HCT116 (cell line): ENCODE results near the gene MYBPC2. TPM values are rescaled to one million over a fixed set of nuclear protein-coding genes. Genes with fewer than 3 reads are reported as not detected.

Source experiments
- ATAC-seq: fragments of 200-7000 bp; cut with Tn5 transposase; 2 replicates; pipeline ENCODE4 v1.9.1; 2020; ENCODE audit warnings: mild to moderate bottlenecking, moderate library complexity
- BruUV-seq: library from RNA; stranded (reverse); fragments of 400-500 nt; replicated peaks from 2 replicates; lab custom pipeline; 2021; lab: Mats Ljungman, UMichigan
- CTCF ChIA-PET: fragments of 300-600 bp; sonication (Branson Sonifier 250); formaldehyde crosslinking; loops from one replicate; lab custom pipeline; 2021; ENCODE audit warnings: antibody characterized with exemption; lab: Charles Lee
- POLR2A ChIA-PET: fragments of 300-600, 350-600 bp; sonication (Branson Sonifier 250); formaldehyde crosslinking; loops from one replicate; lab custom pipeline; 2021; ENCODE audit warnings: antibody characterized with exemption; lab: Charles Lee
- RAD21 ChIA-PET, 2 experiments: fragments of 300-600 bp; sonication (Branson Sonifier 250); formaldehyde crosslinking; loops; one replicate each; lab custom pipeline; 2023; ENCODE audit warnings: low total read pairs in 2 of 2; ENCODE audit not compliant: uncharacterized antibody in 2 of 2, unreplicated experiment in 2 of 2, low non-redundant PET in 1 of 2; lab: Charles Lee
- DNase-seq: peaks from one replicate; pipeline ENCODE4 v3.0.0-alpha.2; 2010; ENCODE audit warnings: low read depth, low spot score
- H2AFZ ChIP-seq: fragments of 200-600 bp; shearing (Covaris generic), sonication (generic); 2 replicates; pipeline ENCODE4 v1.6.1; 2017; ENCODE audit warnings: low read depth, mixed run types, mixed read lengths, antibody characterized with exemption, low read length; ENCODE audit not compliant: poor library complexity, severe bottlenecking
- H3K27ac ChIP-seq: 2 replicates; pipeline ENCODE4 v1.5.1; 2012; ENCODE audit warnings: low read depth, low read length
- H3K27me3 ChIP-seq: fragments of 200-600 bp; sonication (generic); 2 replicates; pipeline ENCODE4 v1.6.1; 2016; ENCODE audit warnings: mixed run types, low read length, mixed read lengths; ENCODE audit not compliant: insufficient read depth
- H3K36me3 ChIP-seq, 2 experiments: fragments of 200-500 bp in 1 of 2; fragments of 200-600 bp in 1 of 2; sonication (Bioruptor generic) in 1 of 2; sonication (generic) in 1 of 2; 2 replicates each; pipeline versions ENCODE4 v1.5.1 to v1.6.1; 2014 to 2016; ENCODE audit warnings: low read length in 2 of 2, inconsistent platforms in 1 of 2, mixed read lengths in 1 of 2, mixed run types in 1 of 2; ENCODE audit not compliant: insufficient read depth in 2 of 2, control insufficient read depth in 1 of 2
- H3K4me1 ChIP-seq, 2 experiments: fragments of 200-600 bp in 1 of 2; sonication (generic) in 1 of 2; 2 replicates each; pipeline versions ENCODE4 v1.5.1 to v1.6.1; 2012 to 2017; ENCODE audit warnings: low read length in 2 of 2, inconsistent platforms in 1 of 2, mild to moderate bottlenecking in 1 of 2, mixed read lengths in 1 of 2, mixed run types in 1 of 2, moderate library complexity in 1 of 2; ENCODE audit not compliant: insufficient read depth in 2 of 2, control insufficient read depth in 1 of 2
- H3K4me2 ChIP-seq: fragments of 200-600 bp; sonication (generic); 2 replicates; pipeline ENCODE4 v1.6.1; 2017; ENCODE audit warnings: mixed run types, low read length, mixed read lengths
- H3K4me3 ChIP-seq, 2 experiments: fragments of 200-600 bp in 1 of 2; sonication (generic) in 1 of 2; replicated peaks in 1 of 2; 2 replicates each; pipeline ENCODE4 v1.5.1; 2011 to 2016; ENCODE audit warnings: low read length in 2 of 2, control low read depth in 1 of 2, low read depth in 1 of 2, mild to moderate bottlenecking in 1 of 2, mixed read lengths in 1 of 2, mixed run types in 1 of 2
- H3K79me2 ChIP-seq: fragments of 200-600 bp; sonication (generic); 2 replicates; pipeline ENCODE4 v1.6.1; 2017; ENCODE audit warnings: mild to moderate bottlenecking, mixed run types, low read length, moderate library complexity, mixed read lengths; ENCODE audit not compliant: insufficient read depth
- H3K9ac ChIP-seq: fragments of 200-600 bp; sonication (generic); 2 replicates; pipeline ENCODE4 v1.6.1; 2016; ENCODE audit warnings: low read length, mixed read lengths
- H3K9me2 ChIP-seq: fragments of 200-600 bp; sonication (generic), shearing (Covaris generic); 2 replicates; pipeline ENCODE4 v1.6.1; 2017; ENCODE audit warnings: mixed run types, mild to moderate bottlenecking, moderate library complexity; ENCODE audit not compliant: insufficient read depth
- H3K9me3 ChIP-seq, 2 experiments: fragments of 200-500 bp in 1 of 2; fragments of 200-600 bp in 1 of 2; sonication (Bioruptor generic) in 1 of 2; sonication (generic) in 1 of 2; 2 replicates each; pipeline ENCODE4 v1.6.1; 2014 to 2017; ENCODE audit warnings: low read length in 2 of 2, mixed read lengths in 2 of 2, inconsistent platforms in 1 of 2, low read depth in 1 of 2, mild to moderate bottlenecking in 1 of 2, mixed run types in 1 of 2, moderate library complexity in 1 of 2; ENCODE audit not compliant: control insufficient read depth in 1 of 2, insufficient read depth in 1 of 2
- H4K20me1 ChIP-seq: fragments of 200-600 bp; sonication (generic), shearing (Covaris generic); 2 replicates; pipeline ENCODE4 v1.6.1; 2017; ENCODE audit warnings: mixed run types, mild to moderate bottlenecking, moderate library complexity; ENCODE audit not compliant: insufficient read depth
- ATF3 ChIP-seq: IDR thresholded peaks from 2 replicates; pipeline ENCODE4 v1.6.1; 2012
- CBX3 ChIP-seq: IDR thresholded peaks from 2 replicates; pipeline ENCODE4 v1.6.1; 2012; ENCODE audit warnings: low read depth
- CEBPB ChIP-seq: IDR thresholded peaks from 2 replicates; pipeline ENCODE4 v1.6.1; 2012; ENCODE audit warnings: low read depth
- CTCF ChIP-seq, 3 experiments: fragments of 200-600 bp in 1 of 3; sonication (generic) in 1 of 3; IDR thresholded peaks in 2 of 3; conservative IDR thresholded peaks in 1 of 3; 2 replicates each; pipeline ENCODE4 v1.5.1; 2012 to 2017; ENCODE audit warnings: low read depth in 2 of 3, low read length in 2 of 3, antibody characterized with exemption in 1 of 3, borderline replicate concordance in 1 of 3, control low read depth in 1 of 3, mild to moderate bottlenecking in 1 of 3, mixed read lengths in 1 of 3, mixed run types in 1 of 3, moderate library complexity in 1 of 3; ENCODE audit not compliant: insufficient read depth in 1 of 3
- EGR1 ChIP-seq: IDR thresholded peaks from 2 replicates; pipeline ENCODE4 v1.6.1; 2012; ENCODE audit warnings: low read depth
- EZH2 ChIP-seq: fragments of 200-600 bp; sonication (generic); IDR thresholded peaks from 2 replicates; pipeline ENCODE4 v1.6.1; 2017; ENCODE audit warnings: antibody characterized with exemption, mixed run types
- EZH2phosphoT487 ChIP-seq: fragments of 200-600 bp; IDR thresholded peaks from 2 replicates; pipeline ENCODE4 v1.6.1; 2018; ENCODE audit warnings: antibody characterized with exemption, borderline replicate concordance
- JUND ChIP-seq: IDR thresholded peaks from 2 replicates; pipeline ENCODE4 v1.6.1; 2012
- POLR2A ChIP-seq: IDR thresholded peaks from 2 replicates; pipeline ENCODE4 v1.7.0; 2011; ENCODE audit warnings: borderline replicate concordance; ENCODE audit not compliant: insufficient read depth, insufficient read length; ENCODE audit errors: extremely low read depth
- RAD21 ChIP-seq: IDR thresholded peaks from 2 replicates; pipeline ENCODE4 v1.6.1; 2012; ENCODE audit warnings: low read depth, mild to moderate bottlenecking
- REST ChIP-seq: IDR thresholded peaks from 2 replicates; pipeline ENCODE4 v1.6.1; 2012; ENCODE audit warnings: low read depth
- SP1 ChIP-seq: IDR thresholded peaks from 2 replicates; pipeline ENCODE4 v1.6.1; 2012; ENCODE audit warnings: low read depth
- YY1 ChIP-seq: IDR thresholded peaks from 2 replicates; pipeline ENCODE4 v1.6.1; 2011; ENCODE audit warnings: low read length, low read depth, moderate library complexity, mild to moderate bottlenecking; ENCODE audit not compliant: insufficient replicate concordance; ENCODE audit errors: extremely low read depth
- ZBTB33 ChIP-seq: IDR thresholded peaks from 2 replicates; pipeline ENCODE4 v1.6.1; 2011; ENCODE audit warnings: mild to moderate bottlenecking, low read length, moderate library complexity; ENCODE audit not compliant: insufficient replicate concordance; ENCODE audit errors: extremely low read depth
- intact Hi-C: fragments of 100-400 bp; cut with micrococcal nuclease; formaldehyde crosslinking; loops from 2 replicates; pipeline ENCODE4 v1.10.0; 2022
- total RNA-seq: library from RNA; stranded (reverse); gene quantifications from one replicate; pipeline ENCODE4 v1.2.1, GENCODE V29; 2021; ENCODE audit not compliant: unreplicated experiment

MYBPC2 gene
- total RNA-seq, 1 experiment from 2014 or later: not detected

- CTCF ChIA-PET: no interaction called here
- POLR2A ChIA-PET: no interaction called here
These were observed 69.1 kb downstream of the MYBPC2 start for GRCh38 chr19:50501568-50502475.

More at GRCh38 chr19:50501568-50502475, 69.1 kb downstream of the MYBPC2 start:
- Histone ChIP-seq H3K79me2 (no peaks in the 10 kb centered on the region), H2AFZ (no peak overlapping the region), H3K9me2 (no peaks in the 10 kb centered on the region), H3K27me3 (no peaks in the 10 kb centered on the region), H3K4me1 (peaks cover 0 to 3% of the 10 kb centered on the region in 2 experiments; a peak in 1 of 4 replicates), H3K9ac (no peak overlapping the region), H3K4me3 (no peak overlapping the region), H3K9me3 (no peaks in the 10 kb centered on the region), H3K27ac (no peak overlapping the region), H3K4me2 (no peak overlapping the region), H4K20me1 (no peaks in the 10 kb centered on the region), H3K36me3 (no peaks in the 10 kb centered on the region; a peak in 1 of 4 replicates)
- ATAC-seq (no peak), DNase-seq (no peak)
- intact Hi-C loops: no loop called here
- TF ChIP-seq JUND (no peak), SP1 (no peak), CEBPB (no peak), RAD21 (no peak), CTCF (IDR thresholded peaks at IDR 0.05 in 2 of 3, conservative IDR thresholded peaks at IDR 0.05 in 1 of 3; ENCODE audit: borderline replicate concordance in 1 of 3, insufficient read depth in 1 of 3, low read depth in 2 of 3, low read length in 2 of 3) (no peak), EZH2 (no peak), ATF3 (no peak), EGR1 (no peak), CBX3 (no peak), ZBTB33 (no peak), EZH2phosphoT487 (no peak), POLR2A (no peak), REST (no peak), YY1 (no peak)
- RAD21 ChIA-PET: no interaction called here
- BruUV-seq: no TSS peak
